ENCODE data around the gene PDE9A. TPM values are rescaled to one million over a fixed set of nuclear protein-coding genes. Genes with fewer than 3 reads are reported as not detected.

PDE9A gene
- total and polyA plus RNA-seq, 2 of the 4 experiments (the other 2 are of a cell fraction) = 0.89 to 0.90 TPM

- no peak overlapping the region for H3K18ac ChIP-seq (ENCODE audit: low read depth, low read length)
- no peak overlapping the region for H3K4ac ChIP-seq (ENCODE audit: low read depth, low read length)
- H3K4me1 ChIP-seq (ENCODE audit: control insufficient read depth, insufficient read depth, low read length) = no peaks in the 10 kb centered on the region
- H3K56ac ChIP-seq (ENCODE audit: extremely low read depth, insufficient read depth, low read length) = no peak overlapping the region
- no peak overlapping the region for H2AK5ac ChIP-seq (ENCODE audit: low read depth, low read length)
- dilution Hi-C loops (cut with HindIII; ENCODE audit: low sequenced_read_pairs, unreplicated experiment) = no loop called here
- no TSS peak for BruUV-seq (replicated peaks)
- H3K9me3 ChIP-seq (ENCODE audit: control insufficient read depth, insufficient read depth, low read length) = no peaks in the 10 kb centered on the region
- no peaks in the 10 kb centered on the region; the same call in 1 of the 2 replicates for H3K9me1 ChIP-seq (ENCODE audit: insufficient read depth, low read length)
- in situ Hi-C loops (cut with MboI; ENCODE audit: low sequenced_read_pairs) = no loop called here
- no peak overlapping the region for H3K23ac ChIP-seq (ENCODE audit: low read depth, low read length)
- no peak overlapping the region for H2AK9ac ChIP-seq (replicated peaks; ENCODE audit: low read depth, low read length, poor library complexity)
- no peak overlapping the region for H3K9ac ChIP-seq (ENCODE audit: low read depth, low read length)
- no peaks in the 10 kb centered on the region for H3K27me3 ChIP-seq (ENCODE audit: control insufficient read depth, insufficient read depth, low read length)
- H3K27ac ChIP-seq (ENCODE audit: insufficient read depth, low read length) = no peak overlapping the region
- no peak overlapping the region for H4K8ac ChIP-seq (ENCODE audit: low read depth in 2 of 2, low read length in 2 of 2)
- ChIA-PET POLR2A (ENCODE audit: unreplicated experiment) (no interaction called here), CTCF (interaction anchor here (0.7 kb wide), 1 partner anchor 37 kb away, joined by 3 read pairs; no protein-coding TSS in a partner anchor)
- no peak overlapping the region for H2BK5ac ChIP-seq (ENCODE audit: low read depth, low read length, poor library complexity, severe bottlenecking)
- no peak overlapping the region for H2BK120ac ChIP-seq (ENCODE audit: low read depth, low read length)
- no peak overlapping the region for H2AFZ ChIP-seq (replicated peaks; ENCODE audit: low read length, poor library complexity)
- H4K91ac ChIP-seq (ENCODE audit: insufficient read depth, low read depth, low read length) = no peak overlapping the region
- H2BK15ac ChIP-seq (ENCODE audit: low read depth, low read length) = no peak overlapping the region
- DNase-seq (no peak), ATAC-seq (ENCODE audit: low read depth) (no peak)
- intact Hi-C loops (cut with micrococcal nuclease) = no loop called here
- no peak overlapping the region for H3K14ac ChIP-seq (replicated peaks; ENCODE audit: low read depth, low read length)
- H3K4me3 ChIP-seq (ENCODE audit: insufficient read depth, low read depth, low read length) = no peak overlapping the region
- H3K79me1 ChIP-seq (ENCODE audit: low read depth in 1 of 2, low read length in 2 of 2) = no peaks in the 10 kb centered on the region
- 76% methylated on average over 3 of the region's 19 CpGs; no CpG with 5 or more reads in 1 of the 2 experiments for WGBS, 2 experiments (ENCODE audit: extremely low coverage in 2 of 2, insufficient read length in 1 of 2)
- no peak overlapping the region for H3K4me2 ChIP-seq (ENCODE audit: low read depth, low read length)
- H4K20me1 ChIP-seq (ENCODE audit: insufficient read depth, low read length) = no peaks in the 10 kb centered on the region
- no peak overlapping the region for H2BK20ac ChIP-seq (ENCODE audit: low read depth, low read length)
- no peaks in the 10 kb centered on the region; the same call in 1 of the 2 replicates for H3K36me3 ChIP-seq (ENCODE audit: control insufficient read depth, insufficient read depth, low read length)
- no peak overlapping the region for H4K5ac ChIP-seq (ENCODE audit: low read depth, low read length)
- TF ChIP-seq POLR2A (IDR thresholded peaks at IDR 0.05; ENCODE audit: low read depth, low read length) = no peak
- no peak for TF ChIP-seq MAFK (IDR thresholded peaks at IDR 0.05; ENCODE audit: low read depth, low read length)
- no peak for TF ChIP-seq FOS (IDR thresholded peaks at IDR 0.05; ENCODE audit: low read depth, low read length)
- no peak for TF ChIP-seq CHD1 (IDR thresholded peaks at IDR 0.05; ENCODE audit: low read depth, low read length)
- no peak for TF ChIP-seq SMC3 (IDR thresholded peaks at IDR 0.05; ENCODE audit: low read depth, low read length)
- TF ChIP-seq RFX5 (IDR thresholded peaks at IDR 0.05; ENCODE audit: low read depth, low read length) = no peak
- no peak for TF ChIP-seq RCOR1 (IDR thresholded peaks at IDR 0.05; ENCODE audit: insufficient replicate concordance, low read length)
- TF ChIP-seq MAZ (IDR thresholded peaks at IDR 0.05; ENCODE audit: borderline replicate concordance, low read depth, low read length) = no peak
- no peak for TF ChIP-seq USF2 (IDR thresholded peaks at IDR 0.05; ENCODE audit: low read depth, low read length)
- no peak for TF ChIP-seq NFE2L2 (IDR thresholded peaks at IDR 0.05; ENCODE audit: low read depth, low read length)
- TF ChIP-seq BHLHE40 (IDR thresholded peaks at IDR 0.05; ENCODE audit: low read depth, low read length) = no peak
- no peak for TF ChIP-seq CEBPB (IDR thresholded peaks at IDR 0.05; ENCODE audit: low read depth, low read length)
- no peak for TF ChIP-seq CTCF (conservative IDR thresholded peaks at IDR 0.05; ENCODE audit: low read depth, low read length)
- no peak for TF ChIP-seq MXI1 (IDR thresholded peaks at IDR 0.05; ENCODE audit: borderline replicate concordance, low read depth, low read length)
- no peak for TF ChIP-seq RAD21 (IDR thresholded peaks at IDR 0.05; ENCODE audit: low read length)
Observed at GRCh38 chr21:42731264-42732032, 78.0 kb downstream of the PDE9A start.
